Adrenal gland (tissue), 12 donors: Measurements from ENCODE around the gene SYDE2. TPM values are rescaled to one million over a fixed set of nuclear protein-coding genes. Genes with fewer than 3 reads are reported as not detected.
"Not testable (repeated sequence)": the region's sequence is repeated elsewhere in the genome, so short reads cannot be mapped to it uniquely, and the experiment has no call there.

Experiments
- DNase-seq, 7 donors: peaks; one replicate each; pipeline ENCODE4 v3.0.0-alpha.2; 2019 to 2020
- H3K27ac ChIP-seq, 5 donors: fragments of 200-600 bp; sonication (generic) in 4 of 5; 1 replicate in 3 of 5; 2 replicates in 2 of 5; pipeline versions ENCODE4 v1.5.1 to v1.8.0; 2016 to 2020; ENCODE audit warnings: mild to moderate bottlenecking in 1 of 5
- H3K27me3 ChIP-seq: fragments of 200-600 bp; 2 replicates; pipeline ENCODE4 v1.8.0; 2021
- H3K36me3 ChIP-seq, 2 donors: fragments of 200-600 bp; replicated peaks in 1 of 2; 1 replicate in 1 of 2; 2 replicates in 1 of 2; pipeline versions ENCODE4 v1.5.1 to v1.8.0; 2018 to 2022
- H3K4me1 ChIP-seq, 2 donors: fragments of 200-600 bp; replicated peaks in 1 of 2; 1 replicate in 1 of 2; 2 replicates in 1 of 2; pipeline versions ENCODE4 v1.5.1 to v1.8.0; 2018 to 2021
- H3K4me3 ChIP-seq, 4 donors: fragments of 200-600 bp; sonication (generic) in 3 of 4; one replicate each; pipeline ENCODE4 v1.5.1; 2016 to 2018
- H3K9me3 ChIP-seq, 3 donors: fragments of 200-600 bp; sonication (generic) in 1 of 3; replicated peaks in 1 of 3; 1 replicate in 2 of 3; 2 replicates in 1 of 3; pipeline versions ENCODE4 v1.5.1 to v1.8.0; 2016 to 2021
- CTCF ChIP-seq, 6 experiments: fragments of 450-650 bp in 4 of 6; fragments of 200-600 bp in 2 of 6; sonication (generic) in 1 of 6; IDR thresholded peaks; 1 replicate in 5 of 6; 2 replicates in 1 of 6; pipeline versions ENCODE4 v1.5.1 to v1.8.0; 2016 to 2021; ENCODE audit warnings: antibody characterized with exemption in 6 of 6, mild to moderate bottlenecking in 2 of 6, moderate library complexity in 1 of 6
- POLR2A ChIP-seq, 2 donors: fragments of 450-650 bp; IDR thresholded peaks; one replicate each; pipeline ENCODE4 v1.6.1; 2017; ENCODE audit warnings: antibody characterized with exemption in 2 of 2, mild to moderate bottlenecking in 2 of 2, moderate library complexity in 1 of 2
- WGBS, 4 donors: extraction: QIAGEN DNeasy Blood & Tissue Kit in 2 of 4; methylation state at CpG; one replicate each; pipeline versions ENCODE4 v1.1.5 to v1.1.7; 2013 to 2017; 5-methylcytosine and 5-hydroxymethylcytosine counted together
- intact Hi-C, 2 donors: fragments of 100-400 bp; cut with DNase I; formaldehyde crosslinking; loops; one replicate each; pipeline versions ENCODE4 v1.14.1 to v1.15.0; 2022 to 2023
- polyA plus RNA-seq, 3 donors: library from polyadenylated mRNA; stranded (reverse); fragments of 200-250 nt in 2 of 3; fragments of 350-450 nt in 1 of 3; fragmentation: Illumina TruSeq in 1 of 3; extraction: RNeasy Lipid Tissue Mini Kit (QIAGEN cat#74804) in 1 of 3; gene quantifications; one replicate each; pipeline ENCODE4 v1.2.3, GENCODE V29; 2013 to 2014
- total RNA-seq, 9 donors: library from RNA; depleted of rRNA in 4 of 9; stranded (reverse); fragments of >200 nt in 4 of 9; fragments of 120-200 nt in 1 of 9; fragmentation: NEBNext Ultra II Directional in 1 of 9; extraction: Animal tissue kit (Norgen Biotek cat#: 25700) in 1 of 9; gene quantifications; one replicate each; pipeline versions ENCODE4 v1.1.0 to v1.2.4, GENCODE V29; 2013 to 2023
- donor health status: healthy with polysubstance abuse.
- donor health status: Bipolar disorder and iron deficiency.
- donor health status: DM: yes; HTN: yes; CAD: no.
- donor health status: DM: no; HTN: no; CAD: no.
- donor health status: DM: no; HTN: no; CAD: no.
- donor health status: DM: yes; HTN: yes; CAD: no.

SYDE2 gene
- total and polyA plus RNA-seq, 12 donors = 0.40 to 6.3 (median 4.2) TPM

GRCh38 chr1:85146972-85147359 is 53.9 kb downstream of the SYDE2 start:
- H3K36me3 ChIP-seq = no peaks in the 10 kb centered on the region
- no peak overlapping the region for H3K4me3 ChIP-seq
- no peaks in the 10 kb centered on the region for H3K27me3 ChIP-seq
- no peaks in the 10 kb centered on the region for H3K9me3 ChIP-seq
- no peaks in the 10 kb centered on the region for H3K4me1 ChIP-seq
- DNase-seq = no peak
- H3K27ac ChIP-seq = no peak overlapping the region
- intact Hi-C loops = no loop called here
- TF ChIP-seq POLR2A (IDR thresholded peaks at IDR 0.05) (no peak), CTCF (IDR thresholded peaks at IDR 0.05) (no peak)

- intact Hi-C loops, H3K27me3 ChIP-seq, H3K27ac ChIP-seq, H3K36me3 ChIP-seq, H3K4me1 ChIP-seq, H3K4me3 ChIP-seq, DNase-seq, H3K9me3 ChIP-seq: not testable (repeated sequence)
- 78 to 92% (median 86%) methylated on average over 6 of the region's 6 CpGs for WGBS, 4 donors
These were observed 54.4 kb downstream of the SYDE2 start for GRCh38 chr1:85146298-85146971.

- Histone ChIP-seq H3K9me3 (no peaks in the 10 kb centered on the region), H3K27me3 (no peaks in the 10 kb centered on the region), H3K36me3 (no peaks in the 10 kb centered on the region), H3K4me1 (no peaks in the 10 kb centered on the region), H3K4me3 (no peak overlapping the region), H3K27ac (no peak overlapping the region)
- intact Hi-C loops = no loop called here
- no peak for DNase-seq
- TF ChIP-seq CTCF (IDR thresholded peaks at IDR 0.05) (no peak), POLR2A (IDR thresholded peaks at IDR 0.05) (no peak)
- 84 to 100% (median 96%) methylated on average over 1 of the region's 1 CpG for WGBS, 4 donors
These were observed 56.5 kb downstream of the SYDE2 start for GRCh38 chr1:85144351-85144750.

GRCh38 chr1:85142753-85143152 is 58.1 kb downstream of the SYDE2 start:
- no peaks in the 10 kb centered on the region for H3K9me3 ChIP-seq
- TF ChIP-seq CTCF (IDR thresholded peaks at IDR 0.05) (no peak), POLR2A (IDR thresholded peaks at IDR 0.05) (no peak)
- no peaks in the 10 kb centered on the region for H3K27me3 ChIP-seq
- no peak overlapping the region for H3K27ac ChIP-seq
- 72 to 100% (median 85%) methylated on average over 3 to 5 of the region's 5 CpGs for WGBS, 4 donors
- DNase-seq = no peak
- no peak overlapping the region for H3K4me3 ChIP-seq
- peaks cover 0 to 2% of the 10 kb centered on the region in 2 donors for H3K4me1 ChIP-seq
- intact Hi-C loops = no loop called here
- H3K36me3 ChIP-seq = no peaks in the 10 kb centered on the region

GRCh38 chr1:85138439-85138838 is 62.4 kb downstream of the SYDE2 start:
- H3K27me3 ChIP-seq, H3K9me3 ChIP-seq, H3K4me3 ChIP-seq, H3K4me1 ChIP-seq, H3K27ac ChIP-seq, DNase-seq, intact Hi-C loops, H3K36me3 ChIP-seq: not testable (repeated sequence)
- 93 to 96% (median 95%) methylated on average over 5 of the region's 5 CpGs for WGBS, 4 donors
